GM19463 (cell line): Measurements from ENCODE around the gene KIF18B.

Experiments
- ATAC-seq: cut with Tn5 transposase; IDR thresholded peaks from one replicate; pipeline ENCODE4 v1.9.1; 2021; ENCODE audit warnings: mild to moderate bottlenecking, moderate library complexity; ENCODE audit not compliant: unreplicated experiment

KIF18B gene

DNA sequence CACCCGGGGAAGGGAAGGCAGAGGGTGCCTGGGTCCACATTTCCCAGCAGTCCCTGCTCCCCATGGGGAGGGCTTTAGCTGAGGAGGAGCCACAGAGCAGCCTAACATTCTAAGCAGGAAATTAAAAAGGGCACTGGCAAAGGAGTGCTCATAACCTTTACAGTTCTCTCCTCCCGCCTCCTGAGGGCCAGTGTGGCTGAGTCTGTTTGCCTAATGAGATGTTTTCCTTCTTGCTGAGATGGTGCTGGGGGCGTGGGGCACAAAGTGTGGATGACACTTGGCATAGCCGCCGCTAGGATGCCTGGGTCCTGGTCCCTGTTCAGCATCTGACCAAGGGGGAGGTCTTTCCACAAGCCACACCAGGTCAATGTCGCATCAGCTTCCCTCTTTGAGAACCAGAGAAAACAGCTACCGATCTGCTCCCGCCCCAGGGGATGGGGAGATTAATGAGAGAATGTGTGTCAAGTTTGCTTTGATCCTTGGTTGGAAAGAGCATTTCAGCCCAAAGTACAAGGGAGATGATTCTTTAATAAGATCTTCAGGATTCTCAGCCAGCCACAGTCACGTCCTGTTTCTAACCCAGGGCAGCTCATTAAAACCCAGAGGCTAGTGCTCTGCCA lies 5.8 kb downstream of the KIF18B start:
- no peak for ATAC-seq

DNA sequence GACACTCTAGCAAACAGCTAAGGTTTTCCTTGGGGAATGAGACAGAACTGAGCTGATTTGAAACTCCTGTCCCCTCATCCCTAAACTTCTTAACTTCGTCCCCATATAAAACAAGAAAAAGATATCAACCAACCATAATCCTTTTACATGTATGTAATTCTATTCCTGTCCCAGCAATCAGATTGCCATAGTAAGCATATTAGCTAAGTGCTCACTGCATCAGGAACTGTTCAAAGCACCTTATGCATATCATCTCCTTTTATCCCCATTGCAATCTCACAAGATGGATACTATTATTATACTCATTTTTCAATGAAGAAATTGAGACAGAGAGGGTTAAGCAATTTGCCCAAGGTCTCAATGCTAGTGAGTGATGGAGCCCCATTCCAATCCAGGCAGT lies 6.8 kb downstream of the KIF18B start:
- no peak for ATAC-seq

DNA sequence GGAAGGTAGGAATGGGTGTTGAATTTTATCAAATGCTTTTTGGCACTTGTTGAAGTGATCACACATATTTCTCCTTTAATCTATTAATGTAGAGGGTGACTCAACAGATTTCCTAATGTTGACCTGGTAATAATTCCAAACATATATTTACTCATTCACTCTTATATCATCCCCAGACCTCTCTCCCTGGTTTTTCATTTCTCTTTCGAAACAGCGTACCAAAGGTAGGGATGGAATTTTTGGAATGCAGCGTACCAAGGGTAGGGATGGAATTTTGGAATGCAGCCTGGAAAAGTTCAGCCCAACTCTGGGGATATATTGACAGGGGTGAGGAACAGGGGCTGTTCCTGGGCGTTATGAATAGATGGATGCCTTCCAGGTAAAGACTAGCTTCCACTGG lies 7.3 kb downstream of the KIF18B start:
- no peak for ATAC-seq

DNA sequence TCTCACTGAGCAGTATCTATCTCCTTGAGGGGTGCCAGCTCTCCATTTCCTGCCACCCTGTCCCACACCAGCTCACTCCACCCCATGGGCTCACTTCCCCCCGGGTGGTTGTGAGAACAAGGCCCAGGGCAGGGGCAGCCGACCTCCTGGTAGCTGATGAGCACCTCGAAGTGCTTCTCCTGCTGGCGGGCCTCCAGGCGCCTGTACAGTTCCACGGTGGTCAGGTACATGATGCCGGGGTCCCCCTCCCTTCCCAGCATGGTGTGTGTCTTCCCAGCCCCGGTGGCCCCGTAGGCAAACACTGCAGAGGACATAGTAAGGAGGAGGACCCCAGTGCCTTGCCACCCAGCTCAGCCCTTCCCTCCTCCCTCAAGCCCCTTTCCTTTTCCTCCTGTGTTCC lies 12.5 kb downstream of the KIF18B start:
- no peak for ATAC-seq

DNA sequence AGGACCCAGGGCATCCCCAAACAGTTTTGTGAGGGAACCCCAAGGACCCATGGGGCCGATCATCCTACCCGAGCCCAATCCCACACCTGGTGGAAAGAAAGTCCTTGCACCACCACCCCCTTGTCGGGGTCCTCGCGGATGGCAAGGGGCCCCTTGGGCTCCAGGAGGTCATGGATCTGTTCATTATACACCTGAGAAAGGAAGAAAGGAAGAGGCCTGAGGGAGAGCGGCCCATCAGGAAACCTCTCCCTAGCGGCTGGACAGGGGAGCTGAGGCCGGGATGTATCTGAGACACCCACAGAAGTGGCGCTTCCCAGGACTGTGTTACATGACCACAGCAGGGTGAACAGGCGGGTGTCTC lies 12.8 kb downstream of the KIF18B start:
- ATAC-seq: no peak

DNA sequence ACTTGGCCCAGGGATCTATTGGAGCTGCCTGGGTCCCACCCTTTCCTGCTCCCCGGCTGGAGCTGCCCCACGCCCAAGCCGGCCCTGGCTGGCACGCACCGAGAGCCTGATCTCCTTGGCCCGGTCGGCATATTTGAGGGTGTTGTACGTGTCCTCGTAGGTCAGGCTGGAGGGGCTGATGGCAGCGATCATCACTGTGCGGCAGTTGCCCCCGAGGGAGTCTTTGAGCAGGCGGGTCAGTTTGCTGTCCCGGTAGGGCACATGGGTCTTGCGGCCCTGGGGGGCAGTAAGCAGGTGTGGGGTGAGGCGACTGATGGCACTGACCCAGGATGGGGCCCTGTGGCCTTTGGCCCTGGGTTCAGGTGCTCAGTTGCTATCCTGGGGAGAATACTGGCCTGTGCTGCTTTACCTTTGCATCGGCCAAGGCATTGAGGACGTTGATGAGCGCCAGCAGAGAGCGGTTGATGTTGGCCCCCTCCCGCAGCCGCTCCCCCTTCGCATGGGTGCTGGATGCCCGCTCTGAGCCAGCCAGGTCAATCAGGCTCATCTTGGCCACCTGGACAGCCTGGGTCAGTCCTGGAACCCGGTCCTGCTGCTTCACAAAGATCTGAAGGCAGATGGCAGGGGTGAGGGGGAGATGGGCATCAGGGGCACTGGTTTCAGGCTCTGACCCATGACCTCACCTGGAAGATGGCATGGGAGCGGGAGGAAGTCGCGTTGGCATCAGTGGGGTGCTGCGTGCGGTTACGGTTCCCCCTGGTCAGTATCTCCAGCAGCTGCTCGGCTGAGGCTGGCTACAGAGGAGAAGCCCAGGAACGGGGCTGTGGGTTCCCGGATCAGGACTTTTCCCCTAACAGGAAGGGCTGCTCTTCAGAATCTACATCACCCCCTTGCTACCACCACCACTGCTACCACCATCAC lies 13.5 kb downstream of the KIF18B start:
- no peak for ATAC-seq

DNA sequence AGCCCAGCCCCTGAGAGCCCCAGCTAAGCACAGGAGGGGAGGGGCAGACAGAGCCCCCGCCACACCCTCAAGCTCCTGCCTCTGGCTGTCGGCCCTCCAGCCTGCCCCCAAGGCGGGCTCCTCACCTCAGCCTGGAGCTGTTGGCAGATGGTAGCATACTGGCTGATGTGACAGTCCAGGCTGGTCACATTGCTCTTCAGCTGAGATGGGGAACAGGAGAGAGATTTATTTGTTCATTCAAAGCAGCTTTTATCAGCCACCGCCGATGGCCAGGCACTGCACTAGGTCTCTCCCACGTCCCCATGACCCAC lies 14.8 kb downstream of the KIF18B start:
- no peak for ATAC-seq

DNA sequence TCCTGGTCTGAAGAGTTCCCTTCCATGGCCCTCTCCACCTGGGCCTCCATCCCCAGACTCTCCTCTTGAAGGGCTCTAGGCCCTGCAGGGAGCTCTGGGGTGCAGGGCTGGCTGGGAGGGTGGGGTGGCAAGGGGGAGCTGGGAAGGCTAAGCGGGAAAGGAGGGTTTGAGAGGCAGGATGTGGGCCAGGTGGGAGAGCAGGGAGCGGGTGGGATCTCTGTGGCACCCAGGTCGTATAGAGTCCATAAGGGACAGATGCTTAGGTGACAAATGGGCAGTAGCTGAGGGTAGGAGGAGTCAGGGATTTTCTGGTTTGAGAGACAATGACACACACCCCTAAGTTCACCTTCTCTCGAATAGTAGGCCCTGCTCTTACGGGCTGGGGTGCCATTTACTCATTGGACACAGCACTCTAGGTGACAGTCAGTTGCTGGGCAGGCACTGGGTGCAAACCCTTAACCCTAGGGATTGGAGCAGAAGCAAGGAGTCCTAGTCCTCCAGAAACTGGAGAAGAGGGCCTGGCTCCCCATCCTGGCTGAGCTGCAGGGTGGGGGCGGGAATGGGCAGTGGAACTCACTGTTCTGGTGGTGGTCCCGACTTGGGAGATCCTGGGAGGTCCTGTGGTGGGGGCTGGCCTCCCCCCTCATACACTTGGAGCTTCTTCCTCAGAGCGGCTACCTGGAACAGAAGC lies 15.3 kb downstream of the KIF18B start:
- ATAC-seq: no peak

DNA sequence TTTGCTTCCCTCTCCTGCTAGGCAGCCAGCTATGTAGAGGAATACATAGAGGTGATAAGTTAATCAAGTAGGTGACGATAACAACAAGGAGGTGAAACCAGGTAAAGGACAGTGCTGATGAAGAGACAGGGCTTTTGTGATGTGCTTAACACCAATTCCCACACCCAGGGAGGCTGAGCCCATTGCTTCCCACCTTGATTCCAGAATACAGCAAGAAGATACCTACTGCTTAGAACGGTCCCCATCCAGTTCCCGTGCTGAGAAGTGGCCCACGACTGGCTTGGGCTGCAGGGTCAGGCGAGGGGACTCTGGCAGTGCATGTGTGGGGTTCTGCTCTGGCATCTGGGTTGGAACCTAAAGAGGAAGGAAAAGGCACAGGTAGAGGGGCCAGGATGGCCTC lies 16.2 kb downstream of the KIF18B start:
- no peak for ATAC-seq

DNA sequence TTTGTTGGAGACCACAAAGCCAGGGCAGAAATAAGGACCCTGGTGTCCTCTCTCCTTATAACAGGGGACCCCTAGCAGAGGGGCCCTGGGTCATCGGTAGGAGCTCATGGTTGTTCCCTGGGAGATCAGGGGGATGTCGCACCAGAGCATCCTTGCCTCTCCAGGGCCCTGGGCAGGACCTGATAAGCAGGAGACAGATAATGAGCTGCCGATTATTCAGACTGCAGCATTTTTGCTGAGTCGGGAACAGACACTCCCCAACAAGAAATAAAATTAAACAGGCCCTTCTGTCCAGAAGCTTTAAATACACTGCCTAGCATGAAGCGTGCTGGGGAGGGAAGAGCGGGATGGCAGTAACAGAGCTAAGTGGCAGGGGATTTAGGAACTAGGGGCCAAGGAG lies 16.9 kb downstream of the KIF18B start:
- no peak for ATAC-seq

DNA sequence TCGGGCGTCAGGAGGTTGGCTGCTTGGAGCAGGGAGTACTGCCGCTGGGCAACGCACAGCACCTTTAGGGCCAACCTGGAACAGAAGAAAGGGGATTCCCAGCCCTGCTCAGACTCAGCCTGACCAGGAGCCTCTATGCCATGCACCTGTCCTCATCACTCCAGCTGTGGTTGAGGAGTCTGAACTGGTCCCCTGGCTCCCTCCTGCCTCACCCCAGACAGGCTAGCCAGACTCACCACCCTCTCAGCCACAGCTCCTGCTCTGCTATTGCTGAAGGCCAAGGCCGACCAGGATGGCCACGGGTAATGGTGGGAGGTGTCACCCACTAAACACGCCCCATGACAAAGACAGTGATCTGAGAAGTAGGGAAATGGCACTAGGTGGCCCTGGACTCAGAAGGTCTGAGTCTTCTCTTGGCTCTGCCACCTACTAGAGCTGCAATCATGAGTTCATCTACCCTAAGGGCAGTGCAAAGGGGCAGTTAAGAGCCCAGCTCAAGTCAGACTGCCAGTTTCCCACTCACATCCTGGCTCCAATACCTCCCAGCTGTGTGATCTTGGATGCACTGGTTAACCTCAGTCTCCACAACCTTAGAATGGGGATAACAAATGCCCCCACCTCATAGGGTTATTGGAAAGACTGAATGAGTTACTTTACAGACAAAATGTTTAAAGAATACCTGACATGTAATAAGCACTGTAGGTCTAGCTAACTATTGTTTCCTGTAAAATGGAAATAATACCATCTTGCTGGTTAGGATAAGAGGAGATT lies 18.4 kb downstream of the KIF18B start:
- ATAC-seq: no peak

DNA sequence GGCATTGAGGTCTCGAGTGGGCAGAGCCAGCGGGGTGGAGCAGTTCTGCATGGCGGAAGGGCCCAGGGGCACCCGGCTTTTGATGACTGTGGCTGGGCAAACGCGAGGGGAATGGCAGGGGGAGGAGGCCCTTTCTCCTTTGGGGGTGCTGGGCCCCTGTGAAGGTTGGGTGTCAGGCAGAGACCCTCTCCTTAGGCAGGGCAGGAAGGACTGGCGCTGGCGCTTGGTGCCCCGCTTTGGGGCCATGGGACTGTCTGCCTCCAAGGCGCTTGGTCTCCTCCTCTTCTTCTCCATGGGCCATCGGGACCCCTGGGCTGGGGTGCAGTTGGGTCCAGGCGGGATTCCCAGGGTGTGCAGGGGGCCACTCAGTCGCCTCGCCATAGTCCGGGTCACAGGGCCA lies 19.4 kb downstream of the KIF18B start:
- ATAC-seq: no peak

DNA sequence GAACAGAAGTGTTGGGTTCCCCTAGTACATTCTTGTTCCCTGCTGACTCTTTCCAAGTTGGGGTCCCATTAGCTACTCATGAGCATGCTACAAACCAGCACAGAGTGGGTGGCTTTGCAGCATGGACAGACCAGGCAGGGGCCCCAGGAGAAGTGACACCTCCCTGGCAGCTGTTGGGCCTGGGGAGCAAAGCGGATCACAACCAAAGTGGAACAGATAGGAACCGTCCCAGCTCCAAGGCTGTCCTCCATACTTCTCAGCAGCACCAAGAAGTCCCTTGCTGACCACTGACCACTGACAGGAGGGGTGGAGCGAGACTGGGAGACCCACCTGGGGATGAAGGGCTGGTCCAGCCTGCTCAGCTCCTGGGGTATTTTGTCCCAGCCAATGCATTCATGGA lies 19.9 kb downstream of the KIF18B start:
- no peak for ATAC-seq

DNA sequence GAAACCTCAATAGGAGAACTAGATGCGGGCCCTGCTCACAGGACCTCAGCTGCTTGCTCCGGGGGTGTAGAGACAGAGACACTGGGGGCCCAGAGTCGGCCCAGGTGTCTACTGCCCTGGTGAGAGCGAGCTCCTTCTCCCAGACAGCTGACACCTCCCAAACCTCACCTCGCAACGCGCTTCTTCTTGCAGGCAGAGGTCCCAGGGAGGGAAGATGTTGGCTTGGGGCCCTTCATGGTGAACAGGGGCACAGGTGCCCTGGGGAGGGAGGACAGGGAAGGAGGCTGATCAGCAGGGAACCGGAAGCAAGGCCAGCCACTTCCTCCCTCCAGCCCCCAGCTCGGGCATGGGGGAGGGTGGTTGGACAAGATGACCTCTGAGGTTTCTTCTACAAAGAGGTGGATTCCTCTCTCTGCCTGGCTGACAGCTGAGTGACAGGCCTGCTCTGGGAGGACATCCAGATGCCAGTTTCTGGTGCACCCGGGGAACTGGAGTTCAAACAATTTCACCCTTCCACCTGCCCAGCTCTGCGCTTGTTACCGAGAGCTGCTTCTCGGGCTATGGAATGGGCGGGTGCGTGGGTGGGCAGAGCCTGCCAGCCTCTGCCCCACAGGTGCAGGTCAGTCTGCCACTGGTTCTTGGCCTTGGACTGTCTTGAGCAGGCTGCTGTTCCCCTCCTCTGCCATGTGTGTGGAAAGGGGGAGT lies 20.6 kb downstream of the KIF18B start:
- ATAC-seq: no peak

DNA sequence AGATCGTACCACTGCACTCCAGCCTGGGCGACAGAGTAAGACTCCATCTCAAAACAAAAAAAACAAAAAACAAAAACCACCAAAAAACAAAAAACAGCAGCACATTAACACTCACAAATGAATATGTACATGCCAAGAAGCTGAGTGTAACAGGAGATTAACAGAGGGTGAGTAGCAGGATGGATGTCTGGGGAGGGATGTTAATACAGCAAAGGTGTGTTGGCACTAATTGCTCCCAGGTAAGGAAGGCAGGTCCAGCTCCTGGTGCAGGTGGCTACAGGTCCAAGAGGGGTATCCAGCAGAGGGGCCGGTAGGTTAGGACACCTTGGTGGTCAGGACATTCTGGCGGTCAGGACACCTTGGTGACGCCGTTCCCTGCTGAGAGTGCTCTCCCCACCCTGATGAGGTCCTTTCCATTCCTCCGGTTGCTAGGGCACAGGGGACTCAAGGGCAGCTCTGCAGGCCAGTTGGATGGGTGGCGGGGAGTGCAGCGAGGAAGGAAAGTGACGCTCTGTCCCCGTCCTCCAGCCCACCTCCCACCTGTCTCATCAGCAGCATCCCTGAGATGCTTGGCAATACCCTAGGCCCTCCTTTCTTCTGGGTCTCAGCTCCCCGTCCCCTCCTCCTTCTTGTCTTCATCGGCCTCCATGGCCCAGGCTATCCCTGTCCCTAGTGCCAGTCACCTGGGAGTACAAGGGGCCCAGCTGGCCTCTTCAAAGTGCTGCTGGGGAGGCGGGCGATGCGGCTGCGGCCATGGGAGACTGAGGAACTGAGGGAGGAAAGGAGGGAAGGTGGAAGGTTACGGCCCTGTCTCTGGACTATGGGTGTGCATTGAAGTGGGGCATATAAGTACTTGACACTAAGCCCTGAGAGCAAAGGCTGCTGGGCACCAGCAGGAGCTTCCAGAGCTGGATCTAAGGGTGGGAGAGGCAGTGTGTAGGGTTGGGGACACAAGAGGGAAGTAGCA lies 21.6 kb downstream of the KIF18B start:
- no peak for ATAC-seq

DNA sequence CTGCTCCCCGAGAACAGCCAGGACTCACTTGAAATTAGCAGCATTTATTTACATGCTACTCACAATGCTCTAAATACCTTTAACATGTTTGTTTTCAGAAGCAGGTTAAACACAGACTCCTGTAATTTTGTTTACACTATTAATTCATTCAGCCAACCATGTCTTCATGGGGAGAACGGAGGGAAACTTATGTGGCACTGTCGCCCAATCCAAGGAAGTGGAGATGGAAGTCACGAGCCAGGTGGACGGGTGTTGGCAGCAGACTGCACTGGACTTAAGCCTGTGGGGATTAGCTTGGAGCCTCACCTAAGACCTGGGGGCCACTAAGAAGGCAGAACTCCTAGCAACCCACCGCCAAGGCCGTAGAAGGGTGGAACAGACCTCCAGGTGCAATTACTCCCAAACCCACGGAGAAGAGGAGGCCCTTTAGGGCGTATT lies 23.4 kb downstream of the KIF18B start:
- no peak for ATAC-seq

DNA sequence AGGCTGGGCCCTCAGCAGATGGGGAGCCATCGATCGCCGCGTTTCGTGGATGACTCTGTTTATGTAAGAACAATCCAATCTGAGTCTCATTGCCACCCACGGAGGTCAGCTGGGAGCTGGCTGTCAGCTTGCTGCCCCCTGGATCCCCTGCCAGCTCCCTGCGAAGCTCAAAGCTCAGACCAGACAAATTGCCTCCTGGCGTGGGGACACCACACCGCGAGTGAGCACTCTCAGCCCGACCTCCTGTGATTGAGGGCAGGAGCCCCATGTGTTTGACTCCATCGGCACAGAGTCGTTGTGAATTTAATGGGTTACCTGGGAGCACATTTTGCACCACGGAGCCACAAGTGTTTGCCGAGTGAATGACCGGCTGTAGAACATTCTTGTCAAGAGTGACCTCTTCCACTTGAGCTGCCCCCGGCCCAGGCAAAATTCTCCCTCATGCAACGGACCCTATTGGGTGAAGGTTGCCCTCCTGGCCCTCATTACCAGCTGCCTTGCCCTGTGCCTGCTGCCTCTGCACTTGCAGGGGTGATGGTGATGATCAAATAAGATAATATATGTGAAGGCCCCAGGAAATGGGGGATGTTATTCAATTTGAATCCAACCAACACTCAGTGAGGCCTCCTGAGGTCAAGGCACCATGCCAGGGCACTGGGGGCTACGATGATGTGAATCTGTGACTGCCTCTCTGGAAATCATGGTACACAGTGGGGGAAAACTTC lies 24.7 kb downstream of the KIF18B start:
- no peak for ATAC-seq

DNA sequence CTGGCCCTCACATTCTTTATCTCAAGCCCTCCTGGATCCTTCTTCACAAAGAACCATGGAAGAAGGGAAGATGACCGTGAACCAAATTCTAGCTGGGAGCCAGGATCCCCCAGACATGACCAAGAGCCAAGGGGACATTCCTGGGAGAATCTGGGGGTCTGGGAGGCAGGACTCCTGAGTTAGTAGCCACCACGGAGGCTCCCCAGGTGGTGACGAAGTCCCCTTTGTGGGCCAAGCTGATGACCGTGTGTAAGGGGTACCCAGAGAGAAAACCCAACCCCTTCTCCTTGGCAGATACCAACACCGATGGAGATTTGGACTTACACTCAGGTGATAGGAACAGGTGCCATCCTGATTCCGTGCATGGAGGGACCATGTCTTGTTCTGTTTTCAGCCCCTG lies 25.4 kb downstream of the KIF18B start:
- ATAC-seq: no peak
